HCT116 (cell line): ENCODE results near the gene PCDH15. TPM values are rescaled to one million over a fixed set of nuclear protein-coding genes. Genes with fewer than 3 reads are reported as not detected.
"Not testable (repeated sequence)": the region's sequence is repeated elsewhere in the genome, so short reads cannot be mapped to it uniquely, and the experiment has no call there.

Experiments
- ATAC-seq: fragments of 200-7000 bp; cut with Tn5 transposase; 2 replicates; pipeline ENCODE4 v1.9.1; 2020; ENCODE audit warnings: mild to moderate bottlenecking, moderate library complexity
- BruUV-seq: library from RNA; stranded (reverse); fragments of 400-500 nt; replicated peaks from 2 replicates; lab custom pipeline; 2021; lab: Mats Ljungman, UMichigan
- CTCF ChIA-PET: fragments of 300-600 bp; sonication (Branson Sonifier 250); formaldehyde crosslinking; loops from one replicate; lab custom pipeline; 2021; ENCODE audit warnings: antibody characterized with exemption; lab: Charles Lee
- POLR2A ChIA-PET: fragments of 300-600, 350-600 bp; sonication (Branson Sonifier 250); formaldehyde crosslinking; loops from one replicate; lab custom pipeline; 2021; ENCODE audit warnings: antibody characterized with exemption; lab: Charles Lee
- RAD21 ChIA-PET, 2 experiments: fragments of 300-600 bp; sonication (Branson Sonifier 250); formaldehyde crosslinking; loops; one replicate each; lab custom pipeline; 2023; ENCODE audit warnings: low total read pairs in 2 of 2; ENCODE audit not compliant: uncharacterized antibody in 2 of 2, unreplicated experiment in 2 of 2, low non-redundant PET in 1 of 2; lab: Charles Lee
- DNase-seq: peaks from one replicate; pipeline ENCODE4 v3.0.0-alpha.2; 2010; ENCODE audit warnings: low read depth, low spot score
- H2AFZ ChIP-seq: fragments of 200-600 bp; shearing (Covaris generic), sonication (generic); 2 replicates; pipeline ENCODE4 v1.6.1; 2017; ENCODE audit warnings: low read depth, mixed run types, mixed read lengths, antibody characterized with exemption, low read length; ENCODE audit not compliant: poor library complexity, severe bottlenecking
- H3K27ac ChIP-seq: 2 replicates; pipeline ENCODE4 v1.5.1; 2012; ENCODE audit warnings: low read depth, low read length
- H3K27me3 ChIP-seq: fragments of 200-600 bp; sonication (generic); 2 replicates; pipeline ENCODE4 v1.6.1; 2016; ENCODE audit warnings: mixed run types, low read length, mixed read lengths; ENCODE audit not compliant: insufficient read depth
- H3K36me3 ChIP-seq, 2 experiments: fragments of 200-500 bp in 1 of 2; fragments of 200-600 bp in 1 of 2; sonication (Bioruptor generic) in 1 of 2; sonication (generic) in 1 of 2; 2 replicates each; pipeline versions ENCODE4 v1.5.1 to v1.6.1; 2014 to 2016; ENCODE audit warnings: low read length in 2 of 2, inconsistent platforms in 1 of 2, mixed read lengths in 1 of 2, mixed run types in 1 of 2; ENCODE audit not compliant: insufficient read depth in 2 of 2, control insufficient read depth in 1 of 2
- H3K4me1 ChIP-seq, 2 experiments: fragments of 200-600 bp in 1 of 2; sonication (generic) in 1 of 2; 2 replicates each; pipeline versions ENCODE4 v1.5.1 to v1.6.1; 2012 to 2017; ENCODE audit warnings: low read length in 2 of 2, inconsistent platforms in 1 of 2, mild to moderate bottlenecking in 1 of 2, mixed read lengths in 1 of 2, mixed run types in 1 of 2, moderate library complexity in 1 of 2; ENCODE audit not compliant: insufficient read depth in 2 of 2, control insufficient read depth in 1 of 2
- H3K4me2 ChIP-seq: fragments of 200-600 bp; sonication (generic); 2 replicates; pipeline ENCODE4 v1.6.1; 2017; ENCODE audit warnings: mixed run types, low read length, mixed read lengths
- H3K4me3 ChIP-seq, 2 experiments: fragments of 200-600 bp in 1 of 2; sonication (generic) in 1 of 2; replicated peaks in 1 of 2; 2 replicates each; pipeline ENCODE4 v1.5.1; 2011 to 2016; ENCODE audit warnings: low read length in 2 of 2, control low read depth in 1 of 2, low read depth in 1 of 2, mild to moderate bottlenecking in 1 of 2, mixed read lengths in 1 of 2, mixed run types in 1 of 2
- H3K79me2 ChIP-seq: fragments of 200-600 bp; sonication (generic); 2 replicates; pipeline ENCODE4 v1.6.1; 2017; ENCODE audit warnings: mild to moderate bottlenecking, mixed run types, low read length, moderate library complexity, mixed read lengths; ENCODE audit not compliant: insufficient read depth
- H3K9ac ChIP-seq: fragments of 200-600 bp; sonication (generic); 2 replicates; pipeline ENCODE4 v1.6.1; 2016; ENCODE audit warnings: low read length, mixed read lengths
- H3K9me2 ChIP-seq: fragments of 200-600 bp; sonication (generic), shearing (Covaris generic); 2 replicates; pipeline ENCODE4 v1.6.1; 2017; ENCODE audit warnings: mixed run types, mild to moderate bottlenecking, moderate library complexity; ENCODE audit not compliant: insufficient read depth
- H3K9me3 ChIP-seq, 2 experiments: fragments of 200-500 bp in 1 of 2; fragments of 200-600 bp in 1 of 2; sonication (Bioruptor generic) in 1 of 2; sonication (generic) in 1 of 2; 2 replicates each; pipeline ENCODE4 v1.6.1; 2014 to 2017; ENCODE audit warnings: low read length in 2 of 2, mixed read lengths in 2 of 2, inconsistent platforms in 1 of 2, low read depth in 1 of 2, mild to moderate bottlenecking in 1 of 2, mixed run types in 1 of 2, moderate library complexity in 1 of 2; ENCODE audit not compliant: control insufficient read depth in 1 of 2, insufficient read depth in 1 of 2
- H4K20me1 ChIP-seq: fragments of 200-600 bp; sonication (generic), shearing (Covaris generic); 2 replicates; pipeline ENCODE4 v1.6.1; 2017; ENCODE audit warnings: mixed run types, mild to moderate bottlenecking, moderate library complexity; ENCODE audit not compliant: insufficient read depth
- EZH2 ChIP-seq: fragments of 200-600 bp; sonication (generic); IDR thresholded peaks from 2 replicates; pipeline ENCODE4 v1.6.1; 2017; ENCODE audit warnings: antibody characterized with exemption, mixed run types
- MAX ChIP-seq: IDR thresholded peaks from 2 replicates; pipeline ENCODE4 v1.6.1; 2012
- POLR2AphosphoS5 ChIP-seq: IDR thresholded peaks from 2 replicates; pipeline ENCODE4 v1.6.1; 2011; ENCODE audit warnings: mild to moderate bottlenecking, low read depth, low read length, moderate library complexity
- REST ChIP-seq: IDR thresholded peaks from 2 replicates; pipeline ENCODE4 v1.6.1; 2012; ENCODE audit warnings: low read depth
- intact Hi-C: fragments of 100-400 bp; cut with micrococcal nuclease; formaldehyde crosslinking; loops from 2 replicates; pipeline ENCODE4 v1.10.0; 2022
- total RNA-seq: library from RNA; stranded (reverse); gene quantifications from one replicate; pipeline ENCODE4 v1.2.1, GENCODE V29; 2021; ENCODE audit not compliant: unreplicated experiment
- TF ChIP-seq, protein P1 (sequence below), 3 experiments: fragments of 200-600 bp in 1 of 3; sonication (generic) in 1 of 3; IDR thresholded peaks in 2 of 3; conservative IDR thresholded peaks in 1 of 3; 2 replicates each; pipeline ENCODE4 v1.5.1; 2012 to 2017; ENCODE audit warnings: low read depth in 2 of 3, low read length in 2 of 3, antibody characterized with exemption in 1 of 3, borderline replicate concordance in 1 of 3, control low read depth in 1 of 3, mild to moderate bottlenecking in 1 of 3, mixed read lengths in 1 of 3, mixed run types in 1 of 3, moderate library complexity in 1 of 3; ENCODE audit not compliant: insufficient read depth in 1 of 3

PCDH15 gene
- total RNA-seq, 1 experiment from 2014 or later: not detected

DNA sequence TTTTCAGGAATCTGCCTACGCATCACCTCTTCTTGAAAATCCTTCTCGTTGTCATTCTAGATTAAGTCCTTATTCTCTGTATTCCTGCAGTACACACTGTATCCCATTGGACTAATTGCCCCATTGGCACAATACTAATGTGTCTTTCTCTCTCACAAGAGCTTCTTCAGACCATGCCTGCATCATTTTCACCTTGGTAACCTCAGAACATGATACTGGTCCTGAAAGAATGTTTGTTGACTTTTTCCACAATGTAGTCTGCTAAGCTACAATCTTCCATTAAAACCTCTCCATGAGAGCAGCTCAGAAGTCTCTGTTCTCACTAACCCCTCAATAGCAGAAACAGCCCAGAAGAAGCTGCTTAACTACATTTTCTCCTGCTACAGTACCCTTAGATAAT is 270.7 kb downstream of the PCDH15 start:
- ChIA-PET RAD21 (no interaction called here), CTCF (no interaction called here), POLR2A (no interaction called here)
- H3K79me2 ChIP-seq: no peaks in the 10 kb centered on the region
- no peaks in the 10 kb centered on the region for H3K36me3 ChIP-seq
- H3K4me1 ChIP-seq: no peaks in the 10 kb centered on the region
- BruUV-seq: no TSS peak
- H3K4me2 ChIP-seq: no peak overlapping the region
- no peak overlapping the region for H3K9ac ChIP-seq
- no peaks in the 10 kb centered on the region for H4K20me1 ChIP-seq
- no peaks in the 10 kb centered on the region for H3K27me3 ChIP-seq
- DNase-seq (no peak), ATAC-seq (no peak)
- no peak overlapping the region for H3K27ac ChIP-seq
- H3K9me3 ChIP-seq: peaks cover 16 to 21% of the 10 kb centered on the region in 2 experiments; a peak in 2 of 4 replicates
- intact Hi-C loops: no loop called here
- no peaks in the 10 kb centered on the region for H3K9me2 ChIP-seq
- H3K4me3 ChIP-seq: no peak overlapping the region
- TF ChIP-seq POLR2AphosphoS5 (no peak), EZH2 (no peak), MAX (no peak)
- TF ChIP-seq, protein P1, sequence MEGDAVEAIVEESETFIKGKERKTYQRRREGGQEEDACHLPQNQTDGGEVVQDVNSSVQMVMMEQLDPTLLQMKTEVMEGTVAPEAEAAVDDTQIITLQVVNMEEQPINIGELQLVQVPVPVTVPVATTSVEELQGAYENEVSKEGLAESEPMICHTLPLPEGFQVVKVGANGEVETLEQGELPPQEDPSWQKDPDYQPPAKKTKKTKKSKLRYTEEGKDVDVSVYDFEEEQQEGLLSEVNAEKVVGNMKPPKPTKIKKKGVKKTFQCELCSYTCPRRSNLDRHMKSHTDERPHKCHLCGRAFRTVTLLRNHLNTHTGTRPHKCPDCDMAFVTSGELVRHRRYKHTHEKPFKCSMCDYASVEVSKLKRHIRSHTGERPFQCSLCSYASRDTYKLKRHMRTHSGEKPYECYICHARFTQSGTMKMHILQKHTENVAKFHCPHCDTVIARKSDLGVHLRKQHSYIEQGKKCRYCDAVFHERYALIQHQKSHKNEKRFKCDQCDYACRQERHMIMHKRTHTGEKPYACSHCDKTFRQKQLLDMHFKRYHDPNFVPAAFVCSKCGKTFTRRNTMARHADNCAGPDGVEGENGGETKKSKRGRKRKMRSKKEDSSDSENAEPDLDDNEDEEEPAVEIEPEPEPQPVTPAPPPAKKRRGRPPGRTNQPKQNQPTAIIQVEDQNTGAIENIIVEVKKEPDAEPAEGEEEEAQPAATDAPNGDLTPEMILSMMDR (IDR thresholded peaks at IDR 0.05 in 2 of 3, conservative IDR thresholded peaks at IDR 0.05 in 1 of 3; ENCODE audit: borderline replicate concordance in 1 of 3, insufficient read depth in 1 of 3, low read depth in 2 of 3, low read length in 2 of 3): no peak
- H2AFZ ChIP-seq: no peak overlapping the region

- Histone ChIP-seq H4K20me1 (no peaks in the 10 kb centered on the region), H3K9ac (no peak overlapping the region), H3K4me2 (no peak overlapping the region), H3K4me3 (no peak overlapping the region), H3K36me3 (no peaks in the 10 kb centered on the region), H2AFZ (no peak overlapping the region), H3K9me3 (peaks cover 3 to 26% of the 10 kb centered on the region in 2 experiments; a peak in 2 of 4 replicates), H3K27me3 (no peaks in the 10 kb centered on the region), H3K27ac (no peak overlapping the region), H3K9me2 (no peaks in the 10 kb centered on the region), H3K4me1 (no peaks in the 10 kb centered on the region), H3K79me2 (no peaks in the 10 kb centered on the region)
- ChIA-PET CTCF (no interaction called here), RAD21 (no interaction called here), POLR2A (no interaction called here)
- TF ChIP-seq REST: no peak
- intact Hi-C loops: no loop called here
- DNase-seq (no peak), ATAC-seq (no peak)
- no TSS peak for BruUV-seq
These were observed 275.2 kb downstream of the PCDH15 start for GRCh38 chr10:54525816-54526215.

GRCh38 chr10:54515244-54515643 is 285.8 kb downstream of the PCDH15 start:
- RAD21 ChIA-PET: not testable (repeated sequence)

More at GRCh38 chr10:54515244-54515643, 285.8 kb downstream of the PCDH15 start:
- H3K27me3 ChIP-seq, DNase-seq, H3K4me3 ChIP-seq, CTCF ChIA-PET, ATAC-seq, H2AFZ ChIP-seq, intact Hi-C loops, H3K4me2 ChIP-seq, H3K4me1 ChIP-seq, H3K79me2 ChIP-seq, H3K36me3 ChIP-seq, BruUV-seq, H4K20me1 ChIP-seq, POLR2A ChIA-PET, H3K9me3 ChIP-seq, H3K27ac ChIP-seq, H3K9me2 ChIP-seq, H3K9ac ChIP-seq: not testable (repeated sequence)
